NCI-H1092 (cell line): ENCODE results near the gene WDR76.
A peak's percentile ranks its signal among the peaks of the same experiment; 100 is the strongest.
"Not testable (repeated sequence)": the region's sequence is repeated elsewhere in the genome, so short reads cannot be mapped to it uniquely, and the experiment has no call there.

ENCODE experiments used
- DNase-seq: peaks from one replicate; lab custom pipeline; 2025; lab: John Stamatoyannopoulos, UW

WDR76 gene

GRCh38 chr15:43826508-43827341 lies at the start of gene WDR76:
Gene WDR76, plus strand, starts transcription at chr15:43827002. Its CDS starts 31 bp downstream, at chr15:43827033.
- peak; percentile 71 for DNase-seq

- peak; percentile 64 for DNase-seq
Observed at GRCh38 chr15:43777267-43777914, 49.4 kb upstream of the WDR76 start.

GRCh38 chr15:43779016-43779415 lies 47.8 kb upstream of the WDR76 start:
- DNase-seq, result no peak

DNA sequence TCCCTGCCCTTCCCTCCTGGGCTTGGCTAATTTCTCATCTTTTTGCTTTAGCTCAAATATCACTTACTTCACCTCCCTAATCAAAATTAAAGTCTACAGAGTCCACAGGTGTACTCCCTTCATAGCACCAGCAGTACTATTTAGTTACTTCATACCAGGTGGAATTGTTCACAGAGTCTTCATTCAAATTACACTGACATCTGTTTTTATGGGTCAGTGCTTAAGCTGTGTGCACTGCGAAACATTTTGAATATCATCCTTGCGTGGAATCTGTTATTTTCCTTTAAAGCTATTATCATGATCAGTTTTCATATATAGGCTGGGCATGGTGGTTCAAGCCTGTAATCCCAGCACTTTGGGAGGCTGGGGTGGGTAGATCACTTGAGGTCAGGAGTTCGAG lies 37.4 kb upstream of the WDR76 start:
- no peak for DNase-seq

DNA sequence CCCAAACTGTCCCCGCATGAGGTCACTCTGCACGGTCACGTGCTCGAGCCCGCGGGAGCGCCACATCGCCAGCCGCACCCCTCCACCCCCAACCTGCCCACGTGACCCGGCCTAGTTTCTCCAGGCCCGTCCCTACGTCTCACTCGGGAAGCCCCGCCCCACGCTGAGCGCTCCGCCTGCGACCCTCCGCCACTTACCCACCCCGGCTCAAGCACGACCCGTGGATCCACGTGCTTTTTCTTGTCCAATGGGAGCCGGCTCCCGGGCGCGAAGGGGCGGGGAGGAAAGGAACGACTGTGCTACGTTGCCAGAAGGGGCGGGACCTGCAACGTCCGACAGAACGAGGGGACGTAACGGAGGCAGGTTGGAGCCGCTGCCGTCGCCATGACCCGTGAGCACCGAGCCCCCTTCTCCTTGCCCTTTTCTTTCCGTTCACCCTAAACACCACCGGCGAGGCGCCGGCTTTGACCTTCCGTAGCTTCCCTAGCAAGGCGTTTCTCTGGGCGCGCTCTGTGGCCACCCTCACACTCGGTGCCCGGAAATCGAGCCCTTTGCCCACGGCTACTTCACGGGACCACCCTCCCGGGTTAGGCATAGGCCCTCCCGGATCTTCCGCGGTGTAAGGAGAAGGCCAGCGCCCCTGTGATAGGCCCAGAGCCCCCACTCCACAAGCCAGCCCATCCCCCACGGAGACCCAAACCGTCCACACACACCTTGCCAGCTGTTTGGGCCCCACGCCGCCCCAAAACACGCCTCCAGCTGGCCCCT lies 34.6 kb upstream of the WDR76 start, which contains the start of gene SERF2:
Gene SERF2 (plus strand): TSS at position 328 of the 768 bp plus-strand sequence. CDS start 57 bp downstream, at position 385.
- DNase-seq, result peak; percentile 97

DNA sequence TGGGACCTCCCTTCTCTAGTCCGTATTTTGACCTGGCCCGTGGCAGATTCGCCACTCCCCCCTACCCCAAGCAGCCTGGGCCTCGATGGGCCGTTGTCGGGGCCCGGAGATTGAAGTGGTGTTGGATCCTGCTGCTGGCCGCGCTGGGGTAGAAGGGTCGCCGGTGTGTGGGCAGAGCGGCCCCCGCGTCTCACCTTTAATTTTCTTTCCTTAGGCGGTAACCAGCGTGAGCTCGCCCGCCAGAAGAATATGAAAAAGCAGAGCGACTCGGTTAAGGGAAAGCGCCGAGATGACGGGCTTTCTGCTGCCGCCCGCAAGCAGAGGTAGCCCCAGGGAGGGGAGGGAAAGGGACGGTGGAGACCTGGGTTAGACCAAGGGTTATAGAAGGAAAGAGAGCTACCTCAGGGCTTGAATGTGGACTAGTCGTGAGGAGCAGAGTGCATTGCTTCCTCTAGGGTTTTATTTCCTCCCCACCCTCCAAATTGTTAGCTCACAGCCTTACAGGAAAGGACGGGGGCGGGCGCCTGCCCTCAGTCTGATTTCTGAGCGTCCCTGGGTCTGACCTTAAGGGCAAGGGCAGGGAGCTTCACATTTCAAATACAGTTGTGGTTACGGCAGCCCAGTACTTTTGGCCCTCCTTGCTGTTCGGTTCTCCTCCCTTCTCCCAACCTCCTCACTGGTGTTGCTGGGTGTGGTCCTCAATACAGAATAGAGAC lies 33.9 kb upstream of the WDR76 start:
- DNase-seq, result no peak

DNA sequence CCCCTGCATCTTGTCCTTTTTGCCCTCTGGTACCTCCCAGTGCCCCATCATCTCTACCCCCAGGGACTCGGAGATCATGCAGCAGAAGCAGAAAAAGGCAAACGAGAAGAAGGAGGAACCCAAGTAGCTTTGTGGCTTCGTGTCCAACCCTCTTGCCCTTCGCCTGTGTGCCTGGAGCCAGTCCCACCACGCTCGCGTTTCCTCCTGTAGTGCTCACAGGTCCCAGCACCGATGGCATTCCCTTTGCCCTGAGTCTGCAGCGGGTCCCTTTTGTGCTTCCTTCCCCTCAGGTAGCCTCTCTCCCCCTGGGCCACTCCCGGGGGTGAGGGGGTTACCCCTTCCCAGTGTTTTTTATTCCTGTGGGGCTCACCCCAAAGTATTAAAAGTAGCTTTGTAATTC lies 33.2 kb upstream of the WDR76 start:
- no peak for DNase-seq

- DNase-seq, result no peak
Observed at GRCh38 chr15:43794269-43795037, 32.3 kb upstream of the WDR76 start.

- no peak for DNase-seq
Observed at GRCh38 chr15:43795197-43795596, 31.6 kb upstream of the WDR76 start.

- DNase-seq, result no peak
Observed at GRCh38 chr15:43795997-43796396, 30.8 kb upstream of the WDR76 start.

GRCh38 chr15:43796566-43796965 lies 30.2 kb upstream of the WDR76 start:
- no peak for DNase-seq

- no peak for DNase-seq
Observed at GRCh38 chr15:43799209-43799944, 27.4 kb upstream of the WDR76 start.

DNA sequence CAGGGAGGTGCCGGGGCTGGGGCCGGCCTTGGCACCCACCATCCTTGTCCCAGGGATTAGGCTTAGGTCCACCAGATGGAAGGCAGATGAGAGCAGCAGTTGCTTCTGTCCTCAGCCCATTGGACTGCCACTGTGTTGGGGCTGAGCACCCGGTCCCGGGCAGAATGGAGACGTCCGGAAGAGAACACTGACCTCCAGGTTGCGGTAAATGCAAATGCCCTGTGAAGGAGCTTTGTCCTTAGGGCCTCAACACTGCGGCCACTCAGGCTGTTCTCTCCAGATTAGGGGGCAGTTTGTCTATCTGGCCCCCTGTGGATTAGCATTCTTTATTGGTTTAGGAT lies 26.9 kb upstream of the WDR76 start, which contains the start of gene SERINC4:
Gene SERINC4 (minus strand): TSS at position 276 of the 341 bp plus-strand sequence. CDS start 234 bp downstream, at position 42.
- no peak for DNase-seq

- peak; percentile 63 for DNase-seq
Observed at GRCh38 chr15:43800286-43801141, 26.3 kb upstream of the WDR76 start, which contains the start of gene HYPK. Gene HYPK, plus strand, starts transcription at chr15:43800599. Its CDS starts 24 bp downstream, at chr15:43800623.

DNA sequence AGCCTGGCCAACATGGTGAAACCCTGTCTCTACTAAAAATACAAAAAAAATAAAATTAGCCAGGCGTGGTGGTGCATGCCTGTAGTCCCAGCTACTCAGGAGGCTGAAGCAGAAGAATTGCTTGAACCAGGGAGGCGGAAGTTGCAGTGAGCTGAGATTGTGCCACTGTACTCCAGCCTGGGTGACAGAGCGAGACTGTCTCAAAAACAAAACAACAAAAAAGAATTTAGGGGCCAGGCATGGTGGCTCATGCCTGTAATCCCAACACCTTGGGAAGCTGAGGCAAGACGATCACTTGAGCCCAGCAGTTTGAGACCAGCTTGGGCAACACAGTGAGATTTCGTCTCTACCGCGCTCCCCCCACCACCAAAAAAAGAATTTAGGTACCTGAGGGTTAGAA lies 24.1 kb upstream of the WDR76 start:
- not testable (repeated sequence) for DNase-seq

DNA sequence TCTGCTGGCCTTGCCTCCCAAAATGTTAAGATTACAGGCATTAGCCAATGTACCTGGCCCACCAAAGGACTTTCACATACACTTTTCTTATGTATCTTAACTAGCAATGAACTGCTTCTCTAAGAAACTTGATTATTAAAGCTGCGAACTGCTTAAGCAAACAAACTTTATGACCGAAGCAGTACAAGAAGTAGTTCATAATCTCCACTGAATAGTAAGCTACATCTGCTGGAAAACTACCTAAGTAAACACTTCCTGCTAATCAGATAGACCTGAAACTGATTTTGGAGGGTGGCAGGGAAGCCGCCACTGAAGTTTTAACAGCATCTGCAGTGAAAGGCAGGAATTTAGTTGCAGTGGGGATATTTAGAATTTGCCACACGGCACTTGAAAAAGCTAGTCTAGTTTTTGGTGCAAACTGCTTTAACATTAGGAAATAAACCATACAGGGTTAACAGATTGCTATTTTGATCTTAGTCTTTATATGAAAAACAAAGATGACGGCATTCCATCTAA lies 18.3 kb upstream of the WDR76 start:
- no peak for DNase-seq

GRCh38 chr15:43808960-43809678 lies 17.7 kb upstream of the WDR76 start:
- no peak for DNase-seq

- DNase-seq, result not testable (repeated sequence)
Observed at GRCh38 chr15:43815064-43815463, 11.7 kb upstream of the WDR76 start.
